Kasumi-1 (cell line): ENCODE results near the gene ANKRD36.
"Not testable (repeated sequence)": the region's sequence is repeated elsewhere in the genome, so short reads cannot be mapped to it uniquely, and the experiment has no call there.

Experiments used
- DNase-seq, 2 experiments: peaks; one replicate each; lab custom pipeline; 2025; lab: John Stamatoyannopoulos, UW

The ANKRD36 gene

GRCh38 chr2:97113882-97114255 is 916 bp downstream of the ANKRD36 start:
- DNase-seq: not testable (repeated sequence)

DNA sequence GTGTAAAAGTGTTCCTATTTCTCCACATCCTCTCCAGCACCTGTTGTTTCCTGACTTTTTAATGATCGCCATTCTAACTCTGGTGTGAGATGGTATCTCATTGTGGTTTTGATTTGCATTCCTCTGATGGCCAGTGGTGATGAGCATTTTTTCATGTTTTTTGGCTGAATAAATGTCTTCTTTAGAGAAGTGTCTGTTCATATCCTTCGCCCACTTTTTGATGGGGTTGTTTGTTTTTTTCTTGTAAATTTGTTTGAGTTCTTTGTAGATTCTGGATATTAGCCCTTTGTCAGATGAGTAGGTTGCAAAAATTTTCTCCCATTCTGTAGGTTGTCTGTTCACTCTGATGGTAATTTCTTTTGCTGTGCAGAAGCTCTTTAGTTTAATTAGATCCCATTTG is 16.1 kb downstream of the ANKRD36 start:
- DNase-seq: not testable (repeated sequence)

DNA sequence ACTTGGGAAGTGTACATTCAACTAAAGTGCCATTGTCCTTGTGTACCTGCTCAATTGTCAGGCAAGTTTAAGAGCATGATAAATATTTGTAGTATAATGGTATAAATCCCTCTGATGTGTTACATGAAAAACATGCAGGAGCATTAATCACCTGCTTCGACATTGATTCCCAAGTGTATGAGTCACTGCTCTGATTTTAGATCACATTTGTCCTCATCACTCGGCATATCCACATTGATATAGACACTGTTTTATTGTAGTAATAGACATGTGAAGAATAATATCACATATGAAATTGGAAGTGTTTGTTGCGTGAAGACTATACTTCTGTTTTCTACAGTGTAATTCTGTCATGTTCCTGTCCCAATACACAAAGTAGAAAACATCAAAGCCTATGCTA is 31.1 kb downstream of the ANKRD36 start:
- DNase-seq: not testable (repeated sequence)

DNA sequence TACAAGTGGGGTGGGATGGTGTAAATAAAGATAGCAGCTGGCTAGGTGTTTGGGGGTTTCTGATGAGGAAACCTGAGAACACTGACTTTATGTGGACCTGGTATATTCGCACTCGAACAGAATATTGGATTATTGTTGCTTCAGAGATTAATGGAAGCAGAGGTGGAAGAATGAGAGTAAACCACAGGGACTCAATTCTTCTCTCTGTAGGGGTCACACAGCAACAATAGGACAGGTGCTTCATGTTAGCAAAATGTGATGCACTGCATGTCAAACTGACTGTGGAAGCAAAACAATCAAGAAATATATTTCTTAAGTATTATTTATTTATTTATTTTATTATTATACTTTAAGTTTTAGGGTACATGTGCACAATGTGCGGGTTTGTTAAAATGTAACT is 53.6 kb downstream of the ANKRD36 start:
- not testable (repeated sequence) for DNase-seq

- not testable (repeated sequence) for DNase-seq
Observed at GRCh38 chr2:97167938-97168337, 55.0 kb downstream of the ANKRD36 start.

- DNase-seq: not testable (repeated sequence)
Observed at GRCh38 chr2:97168583-97168982, 55.6 kb downstream of the ANKRD36 start.

DNA sequence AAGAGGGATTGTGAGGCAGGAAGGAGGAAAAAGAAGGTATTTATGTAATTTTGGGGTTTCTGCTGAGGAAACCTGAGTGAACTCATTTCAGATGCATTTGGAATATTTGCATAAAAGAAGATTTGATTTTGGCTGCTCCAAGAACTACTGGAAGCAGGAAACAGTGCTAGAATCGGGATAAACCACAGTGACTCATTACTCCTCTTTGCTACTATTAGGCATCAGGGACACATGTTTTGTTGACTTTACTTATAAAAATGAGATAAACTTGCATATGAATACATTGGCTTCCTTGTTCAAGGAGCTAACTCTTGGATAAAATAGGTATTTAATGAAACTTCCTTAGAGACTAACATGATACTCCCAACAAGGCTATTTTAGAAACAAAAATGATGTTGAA is 67.4 kb downstream of the ANKRD36 start:
- DNase-seq: not testable (repeated sequence)

DNA sequence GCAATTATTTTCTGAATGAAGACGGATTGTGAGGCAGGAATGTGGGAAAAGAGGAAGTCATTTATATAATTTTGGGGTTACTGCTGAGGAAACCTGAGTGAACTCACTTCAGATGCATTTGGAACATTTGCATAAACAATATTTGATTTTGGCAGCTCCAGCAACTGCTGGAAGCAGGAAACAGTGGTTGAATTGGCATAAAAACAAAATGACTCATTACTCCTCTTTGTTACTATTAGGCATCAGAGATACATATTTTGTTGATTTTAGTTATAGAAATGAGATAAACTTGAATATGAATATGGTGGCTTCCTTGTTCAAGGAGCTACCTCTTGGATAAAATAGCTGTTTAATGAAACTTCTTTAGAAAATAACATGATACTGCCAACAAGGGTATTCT is 82.4 kb downstream of the ANKRD36 start:
- DNase-seq: not testable (repeated sequence)

DNA sequence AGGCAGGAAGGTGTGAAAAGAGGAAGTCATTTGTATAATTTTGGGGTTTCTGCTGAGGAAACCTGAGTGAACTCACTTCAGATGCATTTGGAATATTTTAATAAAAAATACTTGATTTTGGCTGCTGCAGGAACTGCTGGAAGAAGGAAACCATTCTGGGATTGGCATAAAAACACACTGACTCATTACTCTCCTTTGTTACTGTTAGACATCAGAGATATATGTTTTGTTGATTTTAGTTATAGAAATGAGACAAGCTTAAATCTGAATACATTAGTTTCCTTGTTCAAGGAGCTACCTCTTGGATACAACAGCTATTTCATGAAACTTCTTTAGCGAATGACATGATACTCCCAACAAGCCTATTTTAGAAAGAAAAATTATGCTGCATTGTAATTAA is 84.3 kb downstream of the ANKRD36 start:
- DNase-seq: not testable (repeated sequence)

GRCh38 chr2:97200887-97201286 is 87.9 kb downstream of the ANKRD36 start:
- not testable (repeated sequence) for DNase-seq

DNA sequence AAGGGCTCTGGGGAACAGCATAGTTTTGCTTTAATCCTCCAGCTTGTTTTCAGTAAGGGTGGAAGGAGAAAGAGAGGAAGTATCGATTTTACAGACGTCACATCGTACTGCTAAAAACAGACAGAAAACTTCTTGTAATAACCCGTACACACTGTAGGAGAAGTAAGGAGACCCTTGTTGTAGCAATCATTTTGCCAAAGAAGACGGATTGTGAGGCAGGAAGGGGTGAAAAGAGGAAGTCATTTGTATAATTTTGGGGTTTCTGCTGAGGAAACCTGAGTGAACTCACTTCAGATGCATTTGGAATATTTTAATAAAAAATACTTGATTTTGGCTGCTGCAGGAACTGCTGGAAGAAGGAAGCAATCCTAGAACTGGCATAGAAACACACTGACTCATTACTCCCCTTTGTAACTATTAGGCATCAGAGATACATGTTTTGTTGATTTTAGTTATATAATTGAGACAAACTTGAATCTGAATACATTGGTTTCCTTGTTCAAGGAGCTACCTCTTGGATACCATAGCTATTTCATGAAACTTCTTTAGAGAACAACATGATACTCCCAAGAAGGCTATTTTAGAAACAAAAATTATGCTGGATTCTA is 89.8 kb downstream of the ANKRD36 start:
- not testable (repeated sequence) for DNase-seq

DNA sequence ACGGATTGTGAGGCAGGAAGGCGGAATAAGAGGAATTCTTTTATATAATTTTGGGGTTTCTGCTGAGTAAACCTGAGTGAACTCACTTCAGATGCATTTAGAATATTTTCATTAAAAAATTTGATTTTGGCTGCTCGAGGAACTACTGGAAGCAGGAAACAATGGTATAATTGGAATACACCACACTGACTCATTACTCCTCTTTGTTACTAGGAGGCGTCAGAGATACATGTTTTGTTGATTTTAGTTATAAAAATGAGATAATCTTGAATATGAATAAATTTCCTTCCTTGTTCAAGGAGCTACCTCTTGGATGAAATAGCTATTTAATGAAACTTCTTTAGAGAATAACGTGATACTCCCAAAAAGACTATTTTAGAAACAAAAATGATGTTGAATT is 97.4 kb downstream of the ANKRD36 start:
- no peak for DNase-seq

DNA sequence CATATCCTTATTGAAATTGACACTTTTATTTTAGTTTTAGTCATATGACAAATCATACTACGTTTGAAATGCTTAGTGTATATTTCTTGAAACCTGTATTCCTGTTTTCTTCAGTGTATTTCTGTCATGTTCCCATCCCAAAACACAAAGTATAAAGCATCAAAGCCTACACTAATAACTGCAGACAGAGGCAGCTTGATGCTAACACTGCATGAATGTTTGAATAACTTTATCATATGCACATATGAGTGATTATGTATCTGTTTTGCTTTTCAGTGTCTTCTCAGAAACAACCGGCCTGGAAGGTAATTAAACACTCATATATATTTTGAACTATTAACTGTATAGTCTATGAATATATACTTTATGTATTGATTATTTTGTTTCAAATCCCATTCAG is 102.1 kb downstream of the ANKRD36 start:
- not testable (repeated sequence) for DNase-seq

- not testable (repeated sequence) for DNase-seq
Observed at GRCh38 chr2:97230848-97231585, 118.1 kb downstream of the ANKRD36 start.

GRCh38 chr2:97232981-97233380 is 120.0 kb downstream of the ANKRD36 start:
- DNase-seq: not testable (repeated sequence)

- not testable (repeated sequence) for DNase-seq
Observed at GRCh38 chr2:97233660-97234295, 120.8 kb downstream of the ANKRD36 start.

GRCh38 chr2:97261192-97261591 is 148.2 kb downstream of the ANKRD36 start:
- not testable (repeated sequence) for DNase-seq

- not testable (repeated sequence) for DNase-seq
Observed at GRCh38 chr2:97266449-97266848, 153.5 kb downstream of the ANKRD36 start.

- no peak for DNase-seq
Observed at GRCh38 chr2:97267411-97268074, 154.6 kb downstream of the ANKRD36 start.

DNA sequence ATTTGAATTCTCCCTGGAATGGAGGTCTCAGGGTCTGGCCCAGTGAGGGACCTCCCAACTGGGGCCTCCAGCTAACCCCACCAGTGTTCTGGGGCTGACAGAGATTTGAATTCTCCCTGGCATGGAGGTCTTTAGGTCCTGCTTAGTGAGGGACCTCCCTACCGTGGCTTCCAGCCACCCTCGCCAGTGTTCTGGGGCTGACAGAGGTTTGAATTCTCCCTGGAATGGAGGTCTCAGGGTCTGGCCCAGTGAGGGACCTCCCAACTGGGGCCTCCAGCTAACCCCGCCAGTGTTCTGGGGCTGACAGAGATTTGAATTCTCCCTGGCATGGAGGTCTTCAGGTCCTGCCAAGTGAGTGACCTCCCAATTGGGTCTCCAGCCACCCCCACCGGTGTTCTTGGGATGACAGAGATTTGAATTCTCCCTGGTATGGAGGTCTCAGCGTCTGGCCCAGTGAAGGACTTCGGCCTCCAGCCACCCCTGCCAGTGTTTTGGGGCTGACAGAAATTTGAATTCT is 155.2 kb downstream of the ANKRD36 start:
- not testable (repeated sequence) for DNase-seq

DNA sequence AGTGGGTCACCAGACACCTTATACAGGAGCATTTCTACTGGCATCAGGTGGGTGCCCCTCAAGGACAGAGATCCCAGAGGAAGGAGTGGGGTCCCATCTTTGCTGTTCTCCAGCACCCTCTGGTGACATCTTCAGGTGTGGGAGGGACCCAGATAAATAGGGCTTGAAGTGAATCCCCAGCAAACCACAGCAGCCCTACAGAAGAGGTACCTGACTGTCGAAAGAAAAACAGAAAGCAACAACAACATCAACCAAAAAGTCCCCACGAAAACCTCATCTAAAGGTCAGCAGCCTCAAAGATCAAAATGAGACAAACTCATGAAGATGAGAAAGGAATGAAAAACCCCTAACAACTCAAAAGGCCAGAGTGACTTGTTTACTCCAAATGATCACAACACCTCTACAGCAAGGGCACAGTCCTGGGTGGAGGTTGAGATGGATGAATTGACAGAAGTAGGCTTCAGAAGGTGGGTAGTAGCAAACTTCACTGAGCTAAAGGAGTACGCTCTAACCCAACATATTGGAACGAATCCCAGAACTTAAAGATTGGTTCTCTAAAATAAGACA is 163.4 kb downstream of the ANKRD36 start:
- not testable (repeated sequence) for DNase-seq

GRCh38 chr2:97285187-97285586 is 172.2 kb downstream of the ANKRD36 start:
- not testable (repeated sequence) for DNase-seq
